Calu3 (cell line): Measurements from ENCODE around the gene CD226. TPM values are rescaled to one million over a fixed set of nuclear protein-coding genes. Genes with fewer than 3 reads are reported as not detected.

Experiments
- BruUV-seq: library from RNA; stranded (reverse); fragments of 400-500 nt; replicated peaks from 2 replicates; lab custom pipeline; 2021; lab: Mats Ljungman, UMichigan
- CTCF ChIA-PET: fragments of 300-600 bp; sonication (Branson Sonifier 250); formaldehyde crosslinking; loops from one replicate; lab custom pipeline; 2022; ENCODE audit warnings: antibody characterized with exemption; lab: Charles Lee
- DNase-seq: peaks from one replicate; pipeline ENCODE4 v3.0.0; 2022
- H3K27ac Mint-ChIP-seq: one replicate; pipeline ENCODE4 v1.8.0; 2022; ENCODE audit warnings: mixed read lengths; ENCODE audit not compliant: unreplicated experiment
- H3K27me3 Mint-ChIP-seq: one replicate; pipeline ENCODE4 v1.8.0; 2022; ENCODE audit warnings: mixed read lengths; ENCODE audit not compliant: unreplicated experiment
- H3K36me3 Mint-ChIP-seq: one replicate; pipeline ENCODE4 v1.8.0; 2022; ENCODE audit warnings: mild to moderate bottlenecking, moderate library complexity, mixed read lengths; ENCODE audit not compliant: insufficient read depth, unreplicated experiment
- H3K4me1 Mint-ChIP-seq: one replicate; pipeline ENCODE4 v1.8.0; 2022; ENCODE audit warnings: mild to moderate bottlenecking, low read depth, mixed read lengths; ENCODE audit not compliant: unreplicated experiment
- H3K4me3 Mint-ChIP-seq: one replicate; pipeline ENCODE4 v1.8.0; 2022; ENCODE audit warnings: mild to moderate bottlenecking, low read depth, moderate library complexity, mixed read lengths; ENCODE audit not compliant: unreplicated experiment
- H3K9me3 Mint-ChIP-seq: one replicate; pipeline ENCODE4 v1.8.0; 2022; ENCODE audit warnings: low read depth, mixed read lengths; ENCODE audit not compliant: unreplicated experiment
- CTCF ChIP-seq: fragments of 200-600 bp; IDR thresholded peaks from one replicate; pipeline ENCODE4 v1.8.0; 2022; ENCODE audit warnings: antibody characterized with exemption; ENCODE audit not compliant: unreplicated experiment
- intact Hi-C: fragments of 100-400 bp; cut with micrococcal nuclease; formaldehyde crosslinking; loops from one replicate; pipeline ENCODE4 v1.10.0; 2022; ENCODE audit not compliant: unreplicated experiment
- total RNA-seq: library from RNA; stranded (reverse); gene quantifications from 2 replicates; pipeline ENCODE4 v1.2.3, GENCODE V29; 2022

Gene CD226
- total RNA-seq, 1 experiment from 2014 or later, result 0.85 TPM

GRCh38 chr18:69992776-69993175, 45.1 kb upstream of the CD226 start:
- H3K36me3 Mint-ChIP-seq, result peaks cover 4% of the 10 kb centered on the region
- CTCF ChIA-PET, result no interaction called here
- no peak overlapping the region for H3K4me3 Mint-ChIP-seq
- intact Hi-C loops, result no loop called here
- H3K4me1 Mint-ChIP-seq, result no peaks in the 10 kb centered on the region
- H3K27me3 Mint-ChIP-seq, result no peaks in the 10 kb centered on the region
- no peak for DNase-seq
- H3K27ac Mint-ChIP-seq, result no peak overlapping the region
- no TSS peak for BruUV-seq
- H3K9me3 Mint-ChIP-seq, result peaks cover 3% of the 10 kb centered on the region
- TF ChIP-seq CTCF, result no peak

GRCh38 chr18:69987870-69988269, 40.2 kb upstream of the CD226 start:
- no peak for DNase-seq
- H3K9me3 Mint-ChIP-seq, result peaks cover 3% of the 10 kb centered on the region
- H3K36me3 Mint-ChIP-seq, result peaks cover 4% of the 10 kb centered on the region
- no peaks in the 10 kb centered on the region for H3K27me3 Mint-ChIP-seq
- H3K4me3 Mint-ChIP-seq, result no peak overlapping the region
- H3K4me1 Mint-ChIP-seq, result no peaks in the 10 kb centered on the region
- no peak for TF ChIP-seq CTCF
- no peak overlapping the region for H3K27ac Mint-ChIP-seq
- BruUV-seq, result no TSS peak
- CTCF ChIA-PET, result no interaction called here
- intact Hi-C loops, result no loop called here

GRCh38 chr18:69985239-69985638, 37.6 kb upstream of the CD226 start:
- no peak overlapping the region for H3K4me3 Mint-ChIP-seq
- H3K4me1 Mint-ChIP-seq, result no peaks in the 10 kb centered on the region
- peaks cover 3% of the 10 kb centered on the region for H3K9me3 Mint-ChIP-seq
- peaks cover 4% of the 10 kb centered on the region for H3K36me3 Mint-ChIP-seq
- no peak for DNase-seq
- CTCF ChIA-PET, result no interaction called here
- no peak for TF ChIP-seq CTCF
- no peak overlapping the region for H3K27ac Mint-ChIP-seq
- BruUV-seq, result no TSS peak
- intact Hi-C loops, result no loop called here
- H3K27me3 Mint-ChIP-seq, result no peaks in the 10 kb centered on the region

GRCh38 chr18:69982417-69982816, 34.7 kb upstream of the CD226 start:
- H3K9me3 Mint-ChIP-seq, result peaks cover 2% of the 10 kb centered on the region
- no peak overlapping the region for H3K27ac Mint-ChIP-seq
- CTCF ChIA-PET, result no interaction called here
- H3K36me3 Mint-ChIP-seq, result no peaks in the 10 kb centered on the region
- intact Hi-C loops, result no loop called here
- H3K27me3 Mint-ChIP-seq, result no peaks in the 10 kb centered on the region
- H3K4me3 Mint-ChIP-seq, result no peak overlapping the region
- DNase-seq, result no peak
- H3K4me1 Mint-ChIP-seq, result no peaks in the 10 kb centered on the region
- BruUV-seq, result no TSS peak
- no peak for TF ChIP-seq CTCF
